Measurements from ENCODE around the gene NBPF3. TPM values are rescaled to one million over a fixed set of nuclear protein-coding genes. Genes with fewer than 3 reads are reported as not detected.
A peak's percentile ranks its signal among the peaks of the same experiment; 100 is the strongest.
"Not testable (repeated sequence)": the region's sequence is repeated elsewhere in the genome, so short reads cannot be mapped to it uniquely, and the experiment has no call there.

The NBPF3 gene
- total RNA-seq, 1 donor from 2014 or later, result 3.1 TPM

- H3K36me3 Mint-ChIP-seq (ENCODE audit: low read depth); intact Hi-C loops (cut with micrococcal nuclease); H3K27ac Mint-ChIP-seq; H3K4me1 Mint-ChIP-seq; H3K4me3 Mint-ChIP-seq; H3K9me3 Mint-ChIP-seq; DNase-seq: not testable (repeated sequence)
- peaks cover 20% of the 10 kb centered on the region for H3K27me3 Mint-ChIP-seq
Measured at GRCh38 chr1:21428481-21429073, 11.4 kb upstream of the NBPF3 start.

- intact Hi-C loops (cut with micrococcal nuclease); H3K4me3 Mint-ChIP-seq; H3K27ac Mint-ChIP-seq; H3K4me1 Mint-ChIP-seq; H3K9me3 Mint-ChIP-seq; H3K36me3 Mint-ChIP-seq (ENCODE audit: low read depth); DNase-seq: not testable (repeated sequence)
- H3K27me3 Mint-ChIP-seq, result peaks cover 18% of the 10 kb centered on the region
Measured at GRCh38 chr1:21429210-21429609, 10.7 kb upstream of the NBPF3 start.

- DNase-seq; intact Hi-C loops (cut with micrococcal nuclease); H3K4me1 Mint-ChIP-seq; H3K4me3 Mint-ChIP-seq; H3K36me3 Mint-ChIP-seq (ENCODE audit: low read depth); H3K27ac Mint-ChIP-seq; H3K9me3 Mint-ChIP-seq: not testable (repeated sequence)
- peaks cover 14% of the 10 kb centered on the region for H3K27me3 Mint-ChIP-seq
Measured at GRCh38 chr1:21430875-21431274, 9.1 kb upstream of the NBPF3 start.

- intact Hi-C loops (cut with micrococcal nuclease), result no loop called here
- H3K36me3 Mint-ChIP-seq (ENCODE audit: low read depth), result no peaks in the 10 kb centered on the region
- no peak overlapping the region for H3K4me3 Mint-ChIP-seq
- H3K27ac Mint-ChIP-seq, result no peak overlapping the region
- H3K9me3 Mint-ChIP-seq, result no peaks in the 10 kb centered on the region
- peaks cover 2% of the 10 kb centered on the region for H3K4me1 Mint-ChIP-seq
- H3K27me3 Mint-ChIP-seq, result peaks cover 19% of the 10 kb centered on the region
- no peak for DNase-seq
Measured at GRCh38 chr1:21434394-21434793, 5.5 kb upstream of the NBPF3 start.

GRCh38 chr1:21435646-21436487, 4.1 kb upstream of the NBPF3 start:
- no peak overlapping the region for H3K4me3 Mint-ChIP-seq
- H3K36me3 Mint-ChIP-seq (ENCODE audit: low read depth), result no peaks in the 10 kb centered on the region
- no peaks in the 10 kb centered on the region for H3K9me3 Mint-ChIP-seq
- peaks cover 24% of the 10 kb centered on the region for H3K27me3 Mint-ChIP-seq
- H3K4me1 Mint-ChIP-seq, result peaks cover 11% of the 10 kb centered on the region
- no peak for DNase-seq
- no peak overlapping the region for H3K27ac Mint-ChIP-seq
- intact Hi-C loops (cut with micrococcal nuclease), result no loop called here

- Mint-ChIP-seq H3K27me3 (peaks cover 27% of the 10 kb centered on the region), H3K36me3 (ENCODE audit: low read depth) (no peaks in the 10 kb centered on the region), H3K9me3 (no peaks in the 10 kb centered on the region), H3K4me3 (peak overlapping the region; percentile 52), H3K4me1 (peaks cover 13% of the 10 kb centered on the region), H3K27ac (no peak overlapping the region)
- intact Hi-C loops (cut with micrococcal nuclease), result no loop called here
- no peak for DNase-seq
Measured at GRCh38 chr1:21436488-21437340, 3.2 kb upstream of the NBPF3 start.

GRCh38 chr1:21437341-21437640, 2.6 kb upstream of the NBPF3 start:
- Mint-ChIP-seq H3K27me3 (peaks cover 28% of the 10 kb centered on the region), H3K36me3 (ENCODE audit: low read depth) (no peaks in the 10 kb centered on the region), H3K4me3 (peak overlapping the region; percentile 52), H3K27ac (no peak overlapping the region), H3K9me3 (no peaks in the 10 kb centered on the region), H3K4me1 (peaks cover 15% of the 10 kb centered on the region)
- no peak for DNase-seq
- intact Hi-C loops (cut with micrococcal nuclease), result no loop called here

- H3K4me1 Mint-ChIP-seq, result peaks cover 15% of the 10 kb centered on the region
- H3K9me3 Mint-ChIP-seq; H3K36me3 Mint-ChIP-seq (ENCODE audit: low read depth); H3K27ac Mint-ChIP-seq; DNase-seq; intact Hi-C loops (cut with micrococcal nuclease): not testable (repeated sequence)
- H3K27me3 Mint-ChIP-seq, result peaks cover 31% of the 10 kb centered on the region
- peak overlapping the region; percentile 94 for H3K4me3 Mint-ChIP-seq
Measured at GRCh38 chr1:21438646-21439312, 1.2 kb upstream of the NBPF3 start.

- Mint-ChIP-seq H3K27ac (peak overlapping the region; percentile 82), H3K4me1 (peaks cover 15% of the 10 kb centered on the region), H3K27me3 (peaks cover 31% of the 10 kb centered on the region), H3K36me3 (ENCODE audit: low read depth) (no peaks in the 10 kb centered on the region), H3K4me3 (peak overlapping the region; percentile 94), H3K9me3 (no peaks in the 10 kb centered on the region)
- intact Hi-C loops (cut with micrococcal nuclease), result no loop called here
- DNase-seq, result no peak
Measured at GRCh38 chr1:21439345-21439720, 604 bp upstream of the NBPF3 start.

GRCh38 chr1:21440630-21441125, 741 bp downstream of the NBPF3 start:
- Mint-ChIP-seq H3K4me3 (peak overlapping the region; percentile 94), H3K27me3 (peaks cover 31% of the 10 kb centered on the region), H3K27ac (peak overlapping the region; percentile 40), H3K4me1 (peaks cover 15% of the 10 kb centered on the region)
- H3K9me3 Mint-ChIP-seq; H3K36me3 Mint-ChIP-seq (ENCODE audit: low read depth); intact Hi-C loops (cut with micrococcal nuclease): not testable (repeated sequence)
- DNase-seq, result peak; percentile 81

- H3K4me3 Mint-ChIP-seq; intact Hi-C loops (cut with micrococcal nuclease); H3K27ac Mint-ChIP-seq; H3K9me3 Mint-ChIP-seq; H3K4me1 Mint-ChIP-seq; DNase-seq; H3K36me3 Mint-ChIP-seq (ENCODE audit: low read depth): not testable (repeated sequence)
- peaks cover 15% of the 10 kb centered on the region for H3K27me3 Mint-ChIP-seq
Measured at GRCh38 chr1:21446647-21447046, 6.7 kb downstream of the NBPF3 start.

- no peak for DNase-seq
- H3K27ac Mint-ChIP-seq, result no peak overlapping the region
- no peak overlapping the region for H3K4me3 Mint-ChIP-seq
- H3K36me3 Mint-ChIP-seq (ENCODE audit: low read depth), result peaks cover 7% of the 10 kb centered on the region
- intact Hi-C loops (cut with micrococcal nuclease), result no loop called here
- peaks cover 3% of the 10 kb centered on the region for H3K4me1 Mint-ChIP-seq
- H3K9me3 Mint-ChIP-seq, result no peaks in the 10 kb centered on the region
- H3K27me3 Mint-ChIP-seq, result peaks cover 10% of the 10 kb centered on the region
Measured at GRCh38 chr1:21447311-21447710, 7.4 kb downstream of the NBPF3 start.

- no peaks in the 10 kb centered on the region for H3K9me3 Mint-ChIP-seq
- H3K36me3 Mint-ChIP-seq (ENCODE audit: low read depth), result peaks cover 7% of the 10 kb centered on the region
- no peak overlapping the region for H3K4me3 Mint-ChIP-seq
- H3K4me1 Mint-ChIP-seq, result peaks cover 12% of the 10 kb centered on the region
- no peak overlapping the region for H3K27ac Mint-ChIP-seq
- intact Hi-C loops (cut with micrococcal nuclease), result no loop called here
- peaks cover 8% of the 10 kb centered on the region for H3K27me3 Mint-ChIP-seq
- no peak for DNase-seq
Measured at GRCh38 chr1:21449906-21450305, 10.0 kb downstream of the NBPF3 start.
